Hematopoietic multipotent progenitor cell (in vitro differentiated cells): ENCODE measurements around the gene ERICH2. TPM values are rescaled to one million over a fixed set of nuclear protein-coding genes. Genes with fewer than 3 reads are reported as not detected.

Experiments used
- DNase-seq, 3 donors: peaks; one replicate each; pipeline ENCODE4 v3.0.0-alpha.2; 2011 to 2015; ENCODE audit warnings: low read depth in 2 of 3, low spot score in 2 of 3
- total RNA-seq: library from RNA; depleted of rRNA; stranded (reverse); fragments of >200 nt; gene quantifications from one replicate; pipeline ENCODE4 v1.2.3, GENCODE V29; 2012

The ERICH2 gene
- total RNA-seq, 1 donor: not detected

DNA sequence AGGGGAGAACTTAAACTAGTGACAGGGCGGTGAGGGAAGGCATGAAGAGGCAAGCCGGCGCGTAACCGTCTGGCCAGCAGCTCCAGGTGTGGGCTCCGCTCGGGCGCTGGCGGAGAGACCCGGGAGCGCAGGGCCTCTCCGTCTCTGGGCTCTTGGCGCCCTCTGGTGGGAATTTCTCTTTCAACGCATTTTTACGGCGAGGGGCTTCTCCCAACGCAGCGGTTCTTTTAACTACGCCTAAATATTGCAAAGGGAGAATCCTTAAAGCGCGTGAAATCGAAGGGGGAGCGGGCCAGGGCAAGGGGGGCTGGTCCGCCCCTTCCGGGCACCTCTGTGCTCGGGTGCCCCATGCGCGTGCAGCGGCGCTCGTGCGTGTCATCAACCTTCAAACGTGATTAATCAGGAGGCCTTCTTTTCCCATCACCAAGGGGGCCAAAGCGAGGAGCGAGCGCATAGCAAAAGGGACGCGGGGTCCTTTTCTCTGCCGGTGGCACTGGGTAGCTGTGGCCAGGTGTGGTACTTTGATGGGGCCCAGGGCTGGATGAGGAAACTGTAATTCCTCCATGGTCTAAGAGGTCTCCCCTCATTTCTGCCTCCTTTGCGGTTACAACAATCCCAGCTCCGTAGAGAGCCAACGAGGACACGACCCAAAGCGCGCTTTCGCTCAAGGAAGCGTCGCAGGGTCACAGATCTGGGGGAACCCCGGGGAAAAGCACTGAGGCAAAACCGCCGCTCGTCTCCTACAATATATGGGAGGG lies 45.7 kb downstream of the ERICH2 start:
- peak in 2 of 3 donors; percentile 74 to 77 for DNase-seq

DNA sequence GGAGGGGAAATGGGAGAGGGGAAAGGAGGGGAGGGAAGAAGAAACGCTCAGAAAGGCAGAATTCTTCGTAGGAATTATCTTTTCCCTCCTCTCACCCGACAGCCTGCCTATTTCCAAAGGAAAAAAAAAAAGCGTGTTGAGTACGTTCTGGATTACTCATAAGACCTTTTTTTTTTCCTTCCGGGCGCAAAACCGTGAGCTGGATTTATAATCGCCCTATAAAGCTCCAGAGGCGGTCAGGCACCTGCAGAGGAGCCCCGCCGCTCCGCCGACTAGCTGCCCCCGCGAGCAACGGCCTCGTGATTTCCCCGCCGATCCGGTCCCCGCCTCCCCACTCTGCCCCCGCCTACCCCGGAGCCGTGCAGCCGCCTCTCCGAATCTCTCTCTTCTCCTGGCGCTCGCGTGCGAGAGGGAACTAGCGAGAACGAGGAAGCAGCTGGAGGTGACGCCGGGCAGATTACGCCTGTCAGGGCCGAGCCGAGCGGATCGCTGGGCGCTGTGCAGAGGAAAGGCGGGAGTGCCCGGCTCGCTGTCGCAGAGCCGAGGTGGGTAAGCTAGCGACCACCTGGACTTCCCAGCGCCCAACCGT lies 46.4 kb downstream of the ERICH2 start, which contains the start of gene GAD1:
GAD1 (plus strand) TSS at position 384 of the 589 bp plus-strand sequence. CDS start 1,705 bp downstream, outside the sequence.
- DNase-seq: peak in 2 of 3 donors; percentile 94 to 96

DNA sequence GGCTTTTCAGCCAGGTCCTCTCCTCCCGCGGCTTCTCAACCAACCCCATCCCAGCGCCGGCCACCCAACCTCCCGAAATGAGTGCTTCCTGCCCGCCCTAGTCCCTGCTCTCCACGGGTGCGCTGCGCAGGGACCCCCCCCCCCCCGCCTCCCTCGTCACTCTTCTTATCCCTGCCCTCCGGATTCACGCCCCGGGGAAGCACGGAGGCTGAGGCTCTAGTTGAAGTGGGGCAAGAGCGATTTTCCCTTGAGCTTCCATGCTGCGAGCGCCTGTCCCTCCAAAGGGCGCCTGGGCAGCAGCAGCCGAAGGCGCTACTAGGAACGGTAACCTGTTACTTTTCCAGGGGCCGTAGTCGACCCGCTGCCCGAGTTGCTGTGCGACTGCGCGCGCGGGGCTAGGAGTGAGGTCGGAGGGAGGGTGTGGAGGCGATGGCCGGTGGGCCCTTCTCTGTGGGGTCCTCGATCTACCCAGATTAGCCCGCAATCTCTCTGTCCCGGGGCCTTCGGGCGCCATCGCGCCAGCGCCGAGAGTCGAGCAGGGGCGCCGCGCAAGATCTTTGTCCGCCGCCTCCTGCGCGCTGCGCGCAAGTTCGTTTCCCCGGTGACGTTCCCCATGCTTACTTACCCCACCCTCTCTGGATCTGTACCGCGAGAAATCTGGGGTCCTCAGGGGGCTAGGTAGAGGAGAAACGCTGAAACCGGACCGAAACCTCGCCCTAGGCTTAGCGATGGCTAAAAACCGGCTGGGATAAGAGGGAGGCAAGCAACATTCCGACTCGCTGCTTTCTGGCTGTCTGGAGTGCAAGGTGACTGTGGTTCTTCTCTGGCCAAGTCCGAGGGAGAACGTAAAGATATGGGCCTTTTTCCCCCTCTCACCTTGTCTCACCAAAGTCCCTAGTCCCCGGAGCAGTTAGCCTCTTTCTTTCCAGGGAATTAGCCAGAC lies 47.2 kb downstream of the ERICH2 start:
- DNase-seq: peak in 1 of 3 donors; percentile 41

DNA sequence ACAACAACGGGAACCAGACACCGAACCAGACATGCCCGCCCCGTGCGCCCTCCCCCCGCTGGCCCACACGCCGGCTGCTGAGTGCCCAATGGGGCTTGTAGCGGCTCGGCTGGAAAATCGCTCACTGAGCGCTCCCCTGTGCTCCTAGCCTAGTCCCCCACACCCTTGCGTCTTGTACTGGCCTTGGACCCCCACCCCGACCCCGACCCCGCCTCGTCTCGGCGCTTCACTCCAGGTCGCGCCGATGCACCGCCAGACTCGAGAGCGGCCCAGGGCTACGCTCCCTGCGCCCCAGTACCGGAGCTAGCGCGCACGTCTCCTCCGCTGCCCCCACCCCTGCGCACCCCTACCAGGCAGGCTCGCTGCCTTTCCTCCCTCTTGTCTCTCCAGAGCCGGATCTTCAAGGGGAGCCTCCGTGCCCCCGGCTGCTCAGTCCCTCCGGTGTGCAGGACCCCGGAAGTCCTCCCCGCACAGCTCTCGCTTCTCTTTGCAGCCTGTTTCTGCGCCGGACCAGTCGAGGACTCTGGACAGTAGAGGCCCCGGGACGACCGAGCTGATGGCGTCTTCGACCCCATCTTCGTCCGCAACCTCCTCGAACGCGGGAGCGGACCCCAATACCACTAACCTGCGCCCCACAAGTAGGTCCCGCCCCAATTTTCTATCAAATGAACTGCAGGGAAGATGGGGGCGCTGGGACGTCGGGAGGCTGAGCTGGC lies 48.0 kb downstream of the ERICH2 start:
- no peak for DNase-seq

DNA sequence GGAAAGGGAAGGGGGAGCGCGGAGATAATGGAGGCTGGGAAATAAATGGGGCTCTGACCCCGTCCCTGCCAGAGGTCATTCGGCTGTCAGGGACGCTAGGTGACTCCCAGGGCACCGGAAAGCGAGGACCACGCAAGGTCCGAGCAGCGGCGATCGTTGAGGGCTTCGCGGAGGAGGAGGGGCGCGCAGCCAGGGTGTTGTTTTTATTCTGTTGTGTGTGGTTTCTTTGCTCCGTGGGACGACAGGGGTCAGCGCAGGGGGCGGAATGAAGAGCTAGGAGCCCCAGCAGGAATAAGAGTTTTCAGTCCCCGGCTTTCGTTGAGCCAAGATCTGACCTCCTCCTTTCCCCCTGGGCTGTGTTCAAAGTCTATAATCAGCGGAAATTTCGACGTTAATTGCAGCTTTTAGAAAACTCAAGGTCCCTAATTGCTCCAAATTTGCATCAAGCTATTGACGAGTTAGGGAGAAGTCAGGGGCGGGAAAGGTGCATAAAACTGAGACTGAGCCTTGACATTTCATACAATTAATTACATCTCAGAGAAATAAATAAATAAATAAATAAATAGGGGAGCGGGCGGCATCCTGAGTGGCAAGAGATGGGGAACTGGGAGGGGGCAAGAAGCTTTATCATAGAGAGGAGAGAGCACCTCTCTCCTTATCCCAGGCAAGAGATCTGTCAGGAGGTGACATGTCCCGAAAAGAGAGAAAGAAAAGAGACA lies 48.7 kb downstream of the ERICH2 start:
- no peak for DNase-seq

DNA sequence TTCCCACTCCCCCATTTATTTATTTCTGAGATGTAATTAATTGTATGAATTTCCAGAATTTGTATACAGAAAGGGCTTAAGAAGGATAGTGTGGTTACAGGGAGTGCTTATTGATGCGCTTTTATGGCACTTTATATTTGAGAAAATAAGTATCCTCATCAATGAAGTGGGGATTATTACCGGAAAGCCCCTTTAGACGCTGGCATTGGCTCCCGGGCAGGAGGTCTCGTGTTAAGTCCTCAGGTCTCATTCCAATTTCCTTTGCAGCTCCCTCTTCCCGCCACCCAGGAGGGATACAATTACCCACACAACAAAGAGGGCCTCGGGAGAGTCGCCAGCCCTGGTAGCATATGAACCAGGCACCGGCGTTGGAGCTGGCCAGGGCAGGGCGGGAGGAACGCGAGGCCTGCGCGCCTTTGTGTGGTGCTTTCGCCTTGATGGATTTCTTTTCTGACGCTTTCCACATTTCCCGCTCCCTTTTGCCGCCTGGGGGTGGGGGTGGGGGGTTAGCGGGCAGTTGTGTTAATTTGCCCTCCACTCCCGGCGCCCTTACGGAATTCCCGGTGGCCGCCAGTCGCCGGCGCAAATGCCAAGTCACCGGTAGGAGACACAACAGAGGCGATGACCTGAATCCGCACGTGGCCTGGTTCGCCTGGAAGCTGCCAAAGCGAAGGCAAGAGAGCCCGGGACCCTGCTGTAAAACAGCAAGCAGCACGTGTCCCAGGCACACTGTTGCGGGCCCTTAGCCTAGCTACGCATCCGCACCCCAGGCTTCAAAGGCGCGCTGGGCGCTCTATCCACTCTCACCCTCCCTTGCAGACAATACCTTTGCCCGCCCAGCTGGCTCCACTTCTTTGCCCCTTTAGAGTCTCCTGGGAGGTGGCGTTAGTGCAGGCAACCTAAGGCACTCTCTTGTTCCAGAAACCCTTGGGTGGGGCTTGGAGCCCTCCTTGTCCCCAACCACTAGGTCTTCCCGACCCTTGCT lies 49.8 kb downstream of the ERICH2 start:
- DNase-seq: no peak

DNA sequence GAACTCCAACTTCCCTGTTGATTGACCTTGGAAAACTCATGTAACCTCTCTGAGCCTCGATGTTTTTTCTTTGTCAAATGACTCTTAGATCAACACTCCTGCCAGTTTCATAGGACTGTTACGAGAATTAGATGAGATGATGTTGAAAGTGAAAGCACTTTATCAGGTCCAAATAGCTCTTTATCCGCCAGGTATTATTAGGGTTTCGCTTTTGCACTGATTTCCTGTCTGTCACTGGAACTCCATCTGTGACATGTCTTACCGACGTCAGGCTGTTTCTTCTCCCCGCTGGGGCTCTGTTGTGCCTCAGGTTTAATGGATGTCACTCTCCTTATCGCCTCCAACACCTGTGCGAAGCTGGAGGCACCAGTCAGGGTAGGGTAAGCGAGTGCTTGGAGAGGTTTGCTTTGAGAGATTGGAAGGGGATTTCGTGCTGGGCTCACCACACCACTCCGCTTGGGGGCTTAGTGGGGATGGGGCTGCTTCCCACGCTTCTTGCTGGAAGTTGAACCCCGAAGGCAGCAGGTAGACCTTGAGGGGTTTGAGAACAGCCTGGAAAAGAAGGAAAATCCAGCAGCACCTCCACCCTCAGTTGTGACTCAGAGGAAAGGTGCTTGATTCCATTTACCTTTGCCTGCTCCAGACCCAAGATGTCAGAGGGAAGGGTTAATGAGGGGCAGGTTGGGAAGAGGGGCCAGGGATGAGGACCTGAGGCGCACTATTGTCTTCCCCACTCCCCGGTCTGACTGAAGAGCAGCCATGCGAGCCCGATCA lies 50.8 kb downstream of the ERICH2 start:
- peak in 1 of 3 donors; percentile 67 for DNase-seq

DNA sequence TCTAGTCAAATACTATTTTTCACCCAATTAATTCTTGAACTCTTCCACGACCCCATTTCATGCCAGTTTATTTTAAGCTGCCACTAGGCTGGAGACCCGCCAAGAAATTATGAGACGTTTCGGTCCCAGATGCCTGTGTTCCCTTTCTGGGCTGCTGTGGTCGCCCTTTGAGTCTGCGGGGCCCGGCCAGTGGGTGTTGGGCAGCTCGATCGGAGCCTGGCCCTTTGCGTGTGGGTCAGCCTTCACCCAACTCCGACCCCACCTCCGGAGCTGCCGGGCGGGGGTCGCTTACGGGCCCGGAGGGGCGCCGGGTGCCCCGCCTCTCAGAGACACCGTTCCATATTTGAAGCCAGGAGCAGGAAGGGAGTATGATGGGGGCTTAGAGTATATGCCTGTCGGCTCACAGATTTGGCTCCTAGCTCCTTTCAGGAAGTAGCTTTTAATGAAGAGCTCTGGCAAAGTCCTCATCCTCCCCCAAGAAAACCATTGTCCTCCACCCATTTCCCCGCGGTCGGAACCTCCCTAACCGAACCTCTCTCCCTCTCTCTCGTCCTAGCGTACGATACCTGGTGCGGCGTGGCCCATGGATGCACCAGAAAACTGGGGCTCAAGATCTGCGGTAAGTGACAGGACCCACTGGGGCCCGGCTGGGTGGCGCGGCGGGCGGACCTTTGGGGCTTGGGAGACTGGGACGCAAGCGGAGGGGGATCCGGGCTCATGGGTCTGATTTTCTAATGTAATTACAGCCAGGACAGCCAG lies 51.5 kb downstream of the ERICH2 start:
- peak in 1 of 3 donors; percentile 62 for DNase-seq

DNA sequence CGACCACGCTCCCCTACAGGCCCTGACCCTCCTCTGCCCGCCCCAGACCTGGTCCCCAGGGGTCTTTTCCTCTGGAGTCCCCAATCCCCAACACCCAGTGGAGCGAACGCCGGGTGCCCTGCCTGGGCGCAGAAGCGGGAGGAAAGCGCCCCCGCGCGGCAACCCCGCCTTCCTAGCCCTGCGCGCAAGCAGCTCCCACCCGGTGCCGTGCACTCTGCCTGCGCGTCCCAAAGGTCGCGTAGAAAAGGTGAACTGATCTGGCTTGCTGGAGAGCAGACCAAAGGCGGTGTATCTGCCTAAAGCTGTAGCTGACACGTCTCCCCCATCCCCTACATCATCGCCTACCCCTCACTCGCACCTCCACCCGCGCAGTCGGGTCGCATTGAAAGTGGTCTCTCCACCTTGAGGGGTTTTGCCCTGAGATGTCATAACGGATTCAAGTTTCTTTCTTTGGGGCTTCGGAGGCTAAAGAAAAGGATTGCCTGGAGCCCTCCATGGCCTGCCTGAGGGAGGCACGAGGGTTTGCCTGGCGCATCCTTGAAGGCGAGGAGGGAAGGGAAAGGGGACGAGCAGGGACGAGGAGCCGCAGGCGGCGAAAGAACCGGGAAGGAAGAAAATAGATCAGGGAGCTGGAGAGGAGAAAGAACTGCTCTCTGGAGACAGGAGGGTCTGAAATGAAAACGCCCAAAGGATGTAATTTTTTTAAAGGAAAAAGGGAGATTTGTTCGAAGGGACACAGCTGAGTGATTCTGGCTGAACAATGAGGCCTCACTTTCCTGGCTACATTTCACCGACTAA lies 52.3 kb downstream of the ERICH2 start:
- no peak for DNase-seq

DNA sequence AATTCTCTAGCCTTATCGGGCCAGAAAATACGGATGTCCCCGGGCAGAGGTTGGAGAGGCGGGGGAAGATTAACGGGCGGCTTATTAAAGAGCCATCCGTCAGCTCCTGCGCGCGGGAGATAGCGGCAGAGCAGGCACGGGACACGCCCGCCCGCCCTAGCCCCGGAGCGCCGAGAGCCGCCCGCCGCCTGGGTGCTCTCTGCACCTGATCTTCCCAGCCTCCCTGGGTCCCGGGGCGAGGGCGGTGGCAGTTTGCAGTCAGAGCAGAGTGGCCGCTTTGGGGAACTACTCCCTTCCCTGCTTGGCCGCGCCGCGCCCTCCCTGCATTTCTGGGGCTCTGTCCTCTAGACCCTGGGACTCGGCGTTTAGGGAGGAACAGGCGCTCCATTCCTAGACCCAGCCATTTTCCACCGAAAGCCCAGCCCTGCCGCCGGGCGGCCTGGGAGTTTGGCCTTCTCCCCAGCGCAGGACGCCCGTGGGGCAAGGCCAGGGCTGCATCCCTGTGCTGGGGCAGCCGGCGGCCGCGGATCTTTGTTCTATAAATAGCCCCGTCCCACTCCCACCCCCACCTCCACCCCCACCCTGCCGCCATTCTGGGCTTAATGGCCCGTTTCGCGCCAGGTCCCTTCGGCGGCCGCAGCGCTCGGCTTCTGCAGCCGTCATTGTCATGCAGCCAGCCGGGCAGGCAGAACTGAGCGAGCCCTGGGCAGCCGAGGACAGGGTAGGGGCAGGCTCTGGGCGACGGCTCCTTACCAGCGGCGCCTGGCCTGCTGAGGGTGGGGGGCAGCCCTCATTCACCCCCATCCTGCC lies 53.1 kb downstream of the ERICH2 start:
- peak in 2 of 3 donors; percentile 75 to 78 for DNase-seq

DNA sequence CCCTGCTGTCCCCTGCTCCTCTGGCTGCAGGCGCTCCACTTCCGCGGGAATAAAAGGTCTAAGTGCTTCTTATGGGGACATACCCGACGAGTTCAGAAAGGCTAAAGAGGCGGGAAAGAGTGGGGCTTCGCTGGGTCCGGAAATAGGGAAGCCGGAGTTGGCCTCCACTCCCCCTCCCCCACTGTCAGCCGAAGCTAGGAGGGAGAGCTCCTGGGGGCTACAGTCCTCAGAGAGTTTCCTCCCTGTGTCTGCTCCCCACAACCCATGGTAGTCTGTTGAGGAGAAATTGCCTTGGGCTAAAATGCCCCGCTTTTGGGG lies 53.7 kb downstream of the ERICH2 start:
- DNase-seq: no peak

DNA sequence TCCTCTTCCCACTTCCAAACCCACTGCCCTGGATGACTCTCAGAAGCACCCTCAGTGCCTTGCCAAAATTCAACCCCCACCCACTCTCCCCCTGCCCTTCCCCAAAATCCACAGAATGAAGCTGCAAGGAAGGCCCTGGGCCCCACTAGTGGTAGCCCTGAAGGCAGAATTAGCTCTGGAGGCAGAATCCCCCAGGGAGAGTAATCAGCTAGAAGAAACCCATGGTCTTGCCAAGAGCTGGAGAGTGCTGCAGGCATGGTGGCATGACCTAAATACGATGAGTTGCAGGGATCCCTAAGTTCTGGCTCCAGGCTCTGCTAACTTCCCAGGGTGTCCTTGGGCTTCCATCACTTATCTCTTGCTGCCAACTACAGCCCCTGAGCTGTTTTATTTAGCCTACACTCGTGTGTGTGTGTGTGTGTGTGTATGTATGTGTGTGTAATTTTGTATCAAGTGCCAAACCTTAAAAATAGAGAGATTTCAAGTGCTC lies 54.4 kb downstream of the ERICH2 start:
- no peak for DNase-seq

DNA sequence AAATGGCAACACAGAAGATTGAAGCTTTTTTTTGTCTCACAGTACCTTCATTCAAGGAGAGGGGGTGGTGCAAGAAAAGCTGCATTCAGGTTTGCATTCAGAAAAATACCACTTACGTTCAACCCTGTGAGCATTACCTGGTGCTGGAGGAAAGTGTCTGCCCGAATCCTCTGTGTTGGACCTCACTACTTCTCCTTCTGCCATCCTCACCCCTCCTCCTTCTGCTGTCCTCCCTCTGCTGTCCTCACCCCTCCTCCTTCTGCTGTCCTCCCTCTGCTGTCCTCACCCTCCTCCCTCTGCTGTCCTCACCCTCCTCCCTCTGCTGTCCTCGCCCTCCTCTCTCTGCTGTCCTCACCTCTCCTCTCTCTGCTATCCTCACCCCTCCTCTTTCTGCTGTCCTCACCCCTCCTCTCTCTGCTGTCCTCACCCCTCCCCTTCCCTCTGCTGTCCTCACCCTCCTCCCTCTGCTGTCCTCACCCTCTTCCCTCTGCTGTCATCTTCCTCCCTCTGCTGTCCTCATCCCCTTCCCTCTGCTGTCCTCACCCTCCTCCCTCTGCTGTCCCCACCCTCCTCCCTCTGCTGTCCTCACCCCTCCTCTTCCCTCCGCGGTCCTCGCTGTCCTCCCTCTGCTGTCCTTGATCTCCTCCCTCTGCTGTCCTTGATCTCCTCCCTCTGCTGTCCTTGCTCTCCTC lies 57.8 kb downstream of the ERICH2 start:
- no peak for DNase-seq

DNA sequence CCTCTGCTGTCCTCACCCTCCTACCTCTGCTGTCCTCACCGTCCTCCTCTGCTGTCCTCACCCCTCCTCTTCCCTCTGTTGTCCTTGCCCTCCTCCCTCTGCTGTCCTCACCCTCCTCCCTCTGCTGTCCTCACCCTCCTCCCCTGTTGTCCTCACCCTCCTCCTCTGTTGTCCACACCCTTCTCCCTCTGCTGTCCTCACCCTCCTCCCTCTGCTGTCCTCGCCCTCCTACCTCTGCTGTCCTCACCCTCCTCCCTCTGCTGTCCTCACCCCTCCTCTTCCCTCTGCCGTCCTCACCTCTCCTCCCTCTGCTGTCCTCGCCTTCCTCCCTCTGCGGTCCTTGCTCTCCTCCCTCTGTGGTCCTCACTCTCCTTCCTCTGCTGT lies 58.3 kb downstream of the ERICH2 start:
- no peak for DNase-seq

DNA sequence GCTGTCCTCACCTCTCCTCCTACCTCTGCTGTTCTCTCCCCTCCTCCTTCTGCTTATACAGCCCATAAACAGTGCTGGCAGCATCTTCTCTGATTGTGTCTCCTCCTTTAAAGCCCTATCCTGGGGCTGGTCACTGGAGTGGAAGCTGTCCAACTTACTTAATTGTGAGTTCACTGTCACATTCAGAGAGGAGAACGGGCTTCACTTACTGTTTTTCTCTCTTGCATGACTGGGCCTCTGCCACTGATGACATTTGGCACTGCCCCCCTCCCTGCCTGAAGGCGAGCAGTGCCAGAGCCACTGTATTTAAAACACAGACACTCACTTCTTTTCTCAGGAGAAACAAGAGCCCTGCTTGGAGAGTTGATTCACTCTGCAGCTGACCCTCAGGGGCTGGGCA lies 58.9 kb downstream of the ERICH2 start:
- no peak for DNase-seq
